Fibroblast of villous mesenchyme (primary cell): Measurements from ENCODE around the gene RARB. TPM values are rescaled to one million over a fixed set of nuclear protein-coding genes. Genes with fewer than 3 reads are reported as not detected.
A peak's percentile ranks its signal among the peaks of the same experiment; 100 is the strongest.

Experiments used
- DNase-seq: peaks from one replicate; pipeline ENCODE4 v3.0.0-alpha.2; 2010; ENCODE audit warnings: low read depth
- H3K4me3 ChIP-seq: 2 replicates; pipeline ENCODE4 v1.5.1; 2011; ENCODE audit warnings: low read depth, mild to moderate bottlenecking, low read length
- total RNA-seq: library from RNA; depleted of rRNA; stranded (reverse); fragments of >200 nt; gene quantifications from 2 replicates; pipeline ENCODE4 v1.2.3, GENCODE V29; 2012
- TF ChIP-seq, protein P1 (sequence below): IDR thresholded peaks from 2 replicates; pipeline ENCODE4 v1.5.1; 2012; ENCODE audit warnings: low read depth, mild to moderate bottlenecking, low read length; ENCODE audit not compliant: insufficient read depth

RARB gene
- total RNA-seq, 1 donor: 21.6 TPM

DNA sequence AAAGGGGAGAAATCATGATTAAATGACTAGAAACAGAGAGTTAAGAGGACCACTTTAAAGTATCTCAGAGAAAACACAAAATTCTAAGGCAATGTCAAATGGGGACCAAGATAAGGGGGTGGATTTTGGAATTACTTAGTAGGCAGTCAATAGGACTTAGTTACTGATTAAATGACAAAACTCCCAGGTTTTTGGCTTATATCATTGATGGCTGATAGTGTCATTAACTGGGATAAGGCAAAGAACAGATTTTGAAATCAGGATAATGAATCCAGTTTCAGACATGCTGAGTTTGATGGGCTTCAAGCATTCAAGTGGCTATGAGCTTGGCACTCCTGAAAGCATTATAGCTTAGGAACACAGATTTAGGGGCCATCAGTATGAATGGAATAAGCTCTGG lies 182.7 kb downstream of the RARB start:
- no peak overlapping the region for H3K4me3 ChIP-seq
- DNase-seq: no peak
- TF ChIP-seq, protein P1, sequence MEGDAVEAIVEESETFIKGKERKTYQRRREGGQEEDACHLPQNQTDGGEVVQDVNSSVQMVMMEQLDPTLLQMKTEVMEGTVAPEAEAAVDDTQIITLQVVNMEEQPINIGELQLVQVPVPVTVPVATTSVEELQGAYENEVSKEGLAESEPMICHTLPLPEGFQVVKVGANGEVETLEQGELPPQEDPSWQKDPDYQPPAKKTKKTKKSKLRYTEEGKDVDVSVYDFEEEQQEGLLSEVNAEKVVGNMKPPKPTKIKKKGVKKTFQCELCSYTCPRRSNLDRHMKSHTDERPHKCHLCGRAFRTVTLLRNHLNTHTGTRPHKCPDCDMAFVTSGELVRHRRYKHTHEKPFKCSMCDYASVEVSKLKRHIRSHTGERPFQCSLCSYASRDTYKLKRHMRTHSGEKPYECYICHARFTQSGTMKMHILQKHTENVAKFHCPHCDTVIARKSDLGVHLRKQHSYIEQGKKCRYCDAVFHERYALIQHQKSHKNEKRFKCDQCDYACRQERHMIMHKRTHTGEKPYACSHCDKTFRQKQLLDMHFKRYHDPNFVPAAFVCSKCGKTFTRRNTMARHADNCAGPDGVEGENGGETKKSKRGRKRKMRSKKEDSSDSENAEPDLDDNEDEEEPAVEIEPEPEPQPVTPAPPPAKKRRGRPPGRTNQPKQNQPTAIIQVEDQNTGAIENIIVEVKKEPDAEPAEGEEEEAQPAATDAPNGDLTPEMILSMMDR: no peak

DNA sequence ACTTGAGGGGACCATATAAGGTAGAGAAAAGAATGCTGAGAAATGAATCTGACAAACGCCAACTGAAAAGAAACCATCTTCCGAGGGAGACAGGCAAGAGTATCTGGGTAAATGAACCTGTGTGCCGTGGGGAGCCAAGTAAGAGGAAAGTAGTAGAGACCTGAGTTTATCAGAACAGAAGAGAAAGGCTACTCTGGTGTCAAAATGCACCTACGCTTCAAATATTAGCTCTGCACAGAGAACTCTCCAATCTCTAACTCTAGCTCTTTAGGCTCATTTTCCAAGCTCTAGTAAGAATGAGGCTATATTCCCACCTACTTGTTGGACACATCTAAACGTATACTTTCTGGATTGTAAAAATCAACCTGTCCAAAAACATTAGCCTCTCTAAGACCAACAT lies 183.1 kb downstream of the RARB start:
- TF ChIP-seq, protein P1: no peak
- no peak for DNase-seq
- H3K4me3 ChIP-seq: no peak overlapping the region

DNA sequence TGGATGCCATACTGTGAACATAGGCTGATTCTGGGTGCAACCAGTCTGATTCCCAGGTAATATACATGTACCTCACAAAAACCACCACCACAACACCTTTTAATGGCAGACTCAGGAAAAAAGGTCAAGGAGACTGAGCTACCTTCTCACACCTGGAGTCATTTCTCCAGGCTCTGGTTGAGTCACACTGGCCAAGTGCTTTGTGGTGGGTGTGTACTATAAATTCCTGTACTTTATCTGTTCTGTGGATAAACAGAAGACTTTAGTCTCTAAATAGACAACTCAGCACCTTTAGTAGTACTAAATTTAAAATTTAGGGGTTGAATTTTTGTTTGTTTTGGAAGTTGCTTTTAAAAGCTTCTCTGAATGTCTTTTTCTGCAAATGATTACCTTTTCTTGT lies 190.0 kb downstream of the RARB start:
- H3K4me3 ChIP-seq: no peak overlapping the region
- TF ChIP-seq, protein P1: no peak
- no peak for DNase-seq

DNA sequence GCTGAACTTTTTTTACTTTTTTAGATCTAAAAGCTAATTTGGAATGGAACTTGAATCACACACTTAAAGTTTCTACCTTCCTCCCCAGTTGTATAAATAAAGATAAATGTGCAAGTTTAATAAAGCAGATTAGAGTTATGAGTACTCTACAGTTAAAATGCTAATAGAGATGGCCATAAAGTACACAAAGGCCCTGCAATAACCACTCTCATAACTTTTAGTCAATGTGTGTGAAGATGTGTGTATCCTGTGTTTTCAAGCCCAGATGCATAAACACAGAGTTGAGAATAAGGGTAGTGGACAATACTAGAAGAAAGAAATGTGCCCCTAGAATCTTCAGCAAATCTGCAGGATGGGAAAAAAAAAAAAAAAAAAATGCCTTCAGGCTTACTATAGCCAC lies 191.3 kb downstream of the RARB start:
- TF ChIP-seq, protein P1: no peak
- DNase-seq: no peak

DNA sequence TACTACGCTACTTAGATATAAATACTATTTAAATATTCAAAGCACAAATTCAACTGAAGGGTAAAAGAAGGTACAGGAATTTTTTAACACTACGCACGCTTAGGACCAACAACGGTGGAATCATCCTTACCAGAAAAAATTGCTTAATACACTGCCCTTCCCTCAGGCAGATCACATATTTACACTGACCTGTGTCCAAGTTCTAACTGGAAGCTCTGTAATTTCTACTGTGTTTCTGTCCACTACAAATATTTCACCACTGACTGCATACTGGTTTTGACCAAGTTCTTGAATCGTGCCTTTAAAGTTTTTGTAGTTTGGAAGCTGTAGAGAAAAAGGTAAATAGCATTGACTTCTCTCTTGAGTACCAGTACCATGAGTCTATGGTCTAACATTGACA lies 192.4 kb downstream of the RARB start:
- TF ChIP-seq, protein P1: no peak
- H3K4me3 ChIP-seq: no peak overlapping the region
- no peak for DNase-seq

More for the DNA sequence above, 191.3 kb downstream of the RARB start:
- H3K4me3 ChIP-seq: no peak overlapping the region

DNA sequence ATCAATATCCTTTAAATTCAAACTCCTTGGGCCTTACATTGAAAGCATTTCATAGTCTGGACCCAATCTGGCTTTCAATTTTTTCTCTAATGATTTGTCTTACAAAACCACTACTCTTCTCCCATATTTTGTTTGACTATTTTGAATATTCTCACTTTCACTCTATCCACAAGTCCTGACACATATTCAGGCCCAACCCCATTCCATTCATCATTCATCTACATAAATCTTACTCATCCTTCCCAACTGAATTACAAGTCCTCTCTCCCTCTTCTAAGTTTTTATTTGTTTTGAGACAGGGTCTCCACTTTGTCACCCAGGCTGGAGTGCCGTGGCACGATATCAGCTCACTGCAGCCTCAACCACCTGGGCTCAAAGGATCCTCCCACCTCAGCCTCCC lies 193.0 kb downstream of the RARB start:
- TF ChIP-seq, protein P1: no peak
- no peak for DNase-seq
- no peak overlapping the region for H3K4me3 ChIP-seq

DNA sequence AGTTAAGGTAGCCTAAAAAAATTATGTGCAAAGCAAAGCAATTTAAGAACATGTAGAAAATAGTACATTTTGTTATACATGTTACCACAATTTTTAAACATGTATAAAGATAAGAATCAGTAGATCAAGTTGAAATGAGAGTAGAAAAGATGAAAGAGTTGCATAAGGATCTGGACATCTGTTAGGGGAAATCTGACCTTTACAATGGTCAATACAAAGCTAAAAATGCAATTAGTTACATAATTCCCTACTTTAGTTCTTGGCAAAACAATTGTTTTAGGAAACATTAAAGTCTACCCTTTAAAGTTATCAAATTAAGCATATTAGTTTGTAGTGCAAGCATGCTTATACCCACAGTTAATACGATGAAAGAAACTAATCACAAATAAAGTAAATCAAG lies 203.9 kb downstream of the RARB start:
- no peak overlapping the region for H3K4me3 ChIP-seq
- TF ChIP-seq, protein P1: no peak
- DNase-seq: peak; percentile 8
